T-helper 2 cell treated with Interferon-gamma antibody and Interleukin-4, amounts not matched to agents 100 ng/mL and 5 ng/mL, for 36 hours (primary cell): ENCODE measurements around the gene FAM241A. TPM values are rescaled to one million over a fixed set of nuclear protein-coding genes. Genes with fewer than 3 reads are reported as not detected.

ENCODE experiments used
- total RNA-seq: library from RNA; stranded (reverse); gene quantifications from 2 replicates; pipeline ENCODE4 v1.2.3, GENCODE V29; 2022

FAM241A gene
- total RNA-seq, 1 donor from 2014 or later, result 1.6 TPM

Other genes with a start within 250 kb of the FAM241A start
- gene AP1AR, start 86.3 kb downstream of the FAM241A start, total RNA-seq, result 12.7 and 13.7 TPM in 2 replicates
- 14.6 and 14.7 TPM in 2 replicates for gene TIFA, start 140.4 kb downstream of the FAM241A start, total RNA-seq
- 9.0 and 9.6 TPM in 2 replicates for gene ALPK1, start 151.9 kb downstream of the FAM241A start, total RNA-seq